ENCODE results near the gene PCDH12.
"Not testable (repeated sequence)": the region's sequence is repeated elsewhere in the genome, so short reads cannot be mapped to it uniquely, and the experiment has no call there.

The PCDH12 gene

GRCh38 chr5:141941307-141941706, 16.7 kb downstream of the PCDH12 start:
- peak in 1 of 56 donors; percentile 34 for DNase-seq

GRCh38 chr5:141940695-141941271, 17.2 kb downstream of the PCDH12 start:
- DNase-seq, result peak in 8 of 56 donors; percentile 10 to 40 (median 26)

- DNase-seq, result no peak
Observed at GRCh38 chr5:141935538-141935937, 22.5 kb downstream of the PCDH12 start.

GRCh38 chr5:141934099-141934844, 23.7 kb downstream of the PCDH12 start:
- no peak for DNase-seq

GRCh38 chr5:141933151-141933550, 24.9 kb downstream of the PCDH12 start:
- no peak for DNase-seq

GRCh38 chr5:141931694-141932093, 26.3 kb downstream of the PCDH12 start:
- DNase-seq, result no peak

GRCh38 chr5:141929398-141930058, 28.5 kb downstream of the PCDH12 start:
- DNase-seq, result no peak

- DNase-seq, result no peak
Observed at GRCh38 chr5:141928051-141928450, 30.0 kb downstream of the PCDH12 start.

GRCh38 chr5:141926434-141926833, 31.6 kb downstream of the PCDH12 start:
- DNase-seq, result no peak

GRCh38 chr5:141923448-141924313, 34.3 kb downstream of the PCDH12 start, which contains the start of gene DELE1:
TSS of gene DELE1 (plus strand) at chr5:141923871. CDS start at chr5:141923942, 71 bp downstream.
- DNase-seq, result peak; percentile 77 to 98 (median 92)

- not testable (repeated sequence) for DNase-seq
Observed at GRCh38 chr5:141922827-141923447, 35.1 kb downstream of the PCDH12 start.

GRCh38 chr5:141920771-141921170, 37.2 kb downstream of the PCDH12 start:
- no peak for DNase-seq

- no peak for DNase-seq
Observed at GRCh38 chr5:141919218-141920119, 38.5 kb downstream of the PCDH12 start.

GRCh38 chr5:141917760-141918159, 40.2 kb downstream of the PCDH12 start:
- DNase-seq, result no peak

- DNase-seq, result no peak
Observed at GRCh38 chr5:141916522-141916921, 41.5 kb downstream of the PCDH12 start.

GRCh38 chr5:141915881-141916336, 42.1 kb downstream of the PCDH12 start:
- no peak for DNase-seq

- no peak for DNase-seq
Observed at GRCh38 chr5:141914797-141915196, 43.2 kb downstream of the PCDH12 start.

GRCh38 chr5:141914199-141914743, 43.7 kb downstream of the PCDH12 start:
- DNase-seq, result peak in 46 of 56 donors; percentile 10 to 74 (median 37)

GRCh38 chr5:141913560-141914198, 44.3 kb downstream of the PCDH12 start:
- peak in 8 of 56 donors; percentile 5 to 35 (median 24) for DNase-seq

All from amygdala (tissue), 56 donors.